ENCODE data around the gene ENO2. TPM values are rescaled to one million over a fixed set of nuclear protein-coding genes. Genes with fewer than 3 reads are reported as not detected.
A peak's percentile ranks its signal among the peaks of the same experiment; 100 is the strongest.

The ENO2 gene
- total and polyA plus RNA-seq, 2 experiments from 2014 or later: 43.5 to 53.5 TPM

DNA sequence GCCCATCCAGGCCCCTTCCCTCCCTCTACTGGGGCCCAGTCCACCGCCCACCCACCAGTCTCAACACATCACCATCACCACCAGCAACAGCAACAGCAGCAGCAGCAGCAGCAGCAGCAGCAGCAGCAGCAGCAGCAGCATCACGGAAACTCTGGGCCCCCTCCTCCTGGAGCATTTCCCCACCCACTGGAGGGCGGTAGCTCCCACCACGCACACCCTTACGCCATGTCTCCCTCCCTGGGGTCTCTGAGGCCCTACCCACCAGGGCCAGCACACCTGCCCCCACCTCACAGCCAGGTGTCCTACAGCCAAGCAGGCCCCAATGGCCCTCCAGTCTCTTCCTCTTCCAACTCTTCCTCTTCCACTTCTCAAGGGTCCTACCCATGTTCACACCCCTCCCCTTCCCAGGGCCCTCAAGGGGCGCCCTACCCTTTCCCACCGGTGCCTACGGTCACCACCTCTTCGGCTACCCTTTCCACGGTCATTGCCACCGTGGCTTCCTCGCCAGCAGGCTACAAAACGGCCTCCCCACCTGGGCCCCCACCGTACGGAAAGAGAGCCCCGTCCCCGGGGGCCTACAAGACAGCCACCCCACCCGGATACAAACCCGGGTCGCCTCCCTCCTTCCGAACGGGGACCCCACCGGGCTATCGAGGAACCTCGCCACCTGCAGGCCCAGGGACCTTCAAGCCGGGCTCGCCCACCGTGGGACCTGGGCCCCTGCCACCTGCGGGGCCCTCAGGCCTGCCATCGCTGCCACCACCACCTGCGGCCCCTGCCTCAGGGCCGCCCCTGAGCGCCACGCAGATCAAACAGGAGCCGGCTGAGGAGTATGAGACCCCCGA lies 22.5 kb downstream of the ENO2 start (continued):
- TF ChIP-seq CREB1 (CRISPR knock-in tag; IDR thresholded peaks at IDR 0.05; ENCODE audit: low read depth) (no peak), JUNB (IDR thresholded peaks at IDR 0.05; ENCODE audit: unreplicated experiment) (no peak)
- TF ChIP-seq, protein P1, sequence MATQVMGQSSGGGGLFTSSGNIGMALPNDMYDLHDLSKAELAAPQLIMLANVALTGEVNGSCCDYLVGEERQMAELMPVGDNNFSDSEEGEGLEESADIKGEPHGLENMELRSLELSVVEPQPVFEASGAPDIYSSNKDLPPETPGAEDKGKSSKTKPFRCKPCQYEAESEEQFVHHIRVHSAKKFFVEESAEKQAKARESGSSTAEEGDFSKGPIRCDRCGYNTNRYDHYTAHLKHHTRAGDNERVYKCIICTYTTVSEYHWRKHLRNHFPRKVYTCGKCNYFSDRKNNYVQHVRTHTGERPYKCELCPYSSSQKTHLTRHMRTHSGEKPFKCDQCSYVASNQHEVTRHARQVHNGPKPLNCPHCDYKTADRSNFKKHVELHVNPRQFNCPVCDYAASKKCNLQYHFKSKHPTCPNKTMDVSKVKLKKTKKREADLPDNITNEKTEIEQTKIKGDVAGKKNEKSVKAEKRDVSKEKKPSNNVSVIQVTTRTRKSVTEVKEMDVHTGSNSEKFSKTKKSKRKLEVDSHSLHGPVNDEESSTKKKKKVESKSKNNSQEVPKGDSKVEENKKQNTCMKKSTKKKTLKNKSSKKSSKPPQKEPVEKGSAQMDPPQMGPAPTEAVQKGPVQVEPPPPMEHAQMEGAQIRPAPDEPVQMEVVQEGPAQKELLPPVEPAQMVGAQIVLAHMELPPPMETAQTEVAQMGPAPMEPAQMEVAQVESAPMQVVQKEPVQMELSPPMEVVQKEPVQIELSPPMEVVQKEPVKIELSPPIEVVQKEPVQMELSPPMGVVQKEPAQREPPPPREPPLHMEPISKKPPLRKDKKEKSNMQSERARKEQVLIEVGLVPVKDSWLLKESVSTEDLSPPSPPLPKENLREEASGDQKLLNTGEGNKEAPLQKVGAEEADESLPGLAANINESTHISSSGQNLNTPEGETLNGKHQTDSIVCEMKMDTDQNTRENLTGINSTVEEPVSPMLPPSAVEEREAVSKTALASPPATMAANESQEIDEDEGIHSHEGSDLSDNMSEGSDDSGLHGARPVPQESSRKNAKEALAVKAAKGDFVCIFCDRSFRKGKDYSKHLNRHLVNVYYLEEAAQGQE (IDR thresholded peaks at IDR 0.05; ENCODE audit: unreplicated experiment): no peak

DNA sequence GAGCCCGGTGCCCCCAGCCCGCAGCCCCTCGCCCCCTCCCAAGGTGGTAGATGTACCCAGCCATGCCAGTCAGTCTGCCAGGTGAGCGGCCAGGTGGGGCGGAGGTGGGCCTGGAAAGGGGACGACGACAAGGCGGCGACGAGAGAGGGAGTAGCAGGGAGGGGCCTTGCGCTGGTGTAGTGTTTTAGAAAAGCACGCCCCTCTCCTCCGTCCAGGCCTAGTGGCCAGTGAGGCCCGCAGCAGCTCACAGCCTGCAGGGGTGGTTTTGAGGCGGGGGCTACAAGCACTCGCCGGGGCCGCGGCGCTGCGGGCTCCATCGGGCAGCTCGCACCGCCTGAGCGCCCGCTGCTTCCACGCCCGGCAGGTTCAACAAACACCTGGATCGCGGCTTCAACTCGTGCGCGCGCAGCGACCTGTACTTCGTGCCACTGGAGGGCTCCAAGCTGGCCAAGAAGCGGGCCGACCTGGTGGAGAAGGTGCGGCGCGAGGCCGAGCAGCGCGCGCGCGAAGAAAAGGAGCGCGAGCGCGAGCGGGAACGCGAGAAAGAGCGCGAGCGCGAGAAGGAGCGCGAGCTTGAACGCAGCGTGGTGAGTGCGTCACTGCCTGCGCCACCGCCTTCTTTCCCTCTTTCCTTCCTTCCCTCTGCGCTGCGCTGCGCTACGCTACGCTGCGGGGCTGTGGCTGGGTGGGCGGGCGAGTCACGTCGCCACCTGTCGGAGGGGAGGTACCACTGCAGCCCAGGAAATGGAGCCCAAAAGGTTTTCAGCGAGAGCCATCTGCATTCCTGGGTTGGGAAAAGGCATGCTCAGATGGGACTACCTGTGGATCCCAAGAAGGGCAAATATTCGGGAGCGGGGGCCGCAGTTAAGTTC lies 23.3 kb downstream of the ENO2 start:
- H3K4me1 ChIP-seq (ENCODE audit: insufficient read depth): peaks cover 10% of the 10 kb centered on the region
- peak overlapping the region; percentile 93 for H3K4me2 ChIP-seq
- Mint-ChIP-seq H3K4me1 (peaks cover 51% of the 10 kb centered on the region), H3K4me3 (peak overlapping the region; percentile 79), H3K9me3 (peaks cover 3% of the 10 kb centered on the region; the same call in 1 of the 3 replicates), H3K36me3 (ENCODE audit: low read depth) (peaks cover 74% of the 10 kb centered on the region), H3K27me3 (ENCODE audit: insufficient read depth, low read depth, poor library complexity) (peaks cover 34% of the 10 kb centered on the region), H3K27ac (peak overlapping the region; percentile 95)
- TF ChIP-seq, protein P2, sequence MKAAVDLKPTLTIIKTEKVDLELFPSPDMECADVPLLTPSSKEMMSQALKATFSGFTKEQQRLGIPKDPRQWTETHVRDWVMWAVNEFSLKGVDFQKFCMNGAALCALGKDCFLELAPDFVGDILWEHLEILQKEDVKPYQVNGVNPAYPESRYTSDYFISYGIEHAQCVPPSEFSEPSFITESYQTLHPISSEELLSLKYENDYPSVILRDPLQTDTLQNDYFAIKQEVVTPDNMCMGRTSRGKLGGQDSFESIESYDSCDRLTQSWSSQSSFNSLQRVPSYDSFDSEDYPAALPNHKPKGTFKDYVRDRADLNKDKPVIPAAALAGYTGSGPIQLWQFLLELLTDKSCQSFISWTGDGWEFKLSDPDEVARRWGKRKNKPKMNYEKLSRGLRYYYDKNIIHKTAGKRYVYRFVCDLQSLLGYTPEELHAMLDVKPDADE (IDR thresholded peaks at IDR 0.05): peak; percentile 90
- TF ChIP-seq NANOG (IDR thresholded peaks at IDR 0.05; ENCODE audit: borderline replicate concordance) (no peak), CREB1 (CRISPR knock-in tag; IDR thresholded peaks at IDR 0.05; ENCODE audit: low read depth) (peak; percentile 96), EZH2phosphoT487 (IDR thresholded peaks at IDR 0.05; ENCODE audit: unreplicated experiment) (no peak), POLR2AphosphoS5 (IDR thresholded peaks at IDR 0.05; ENCODE audit: low read depth) (peak; percentile 94)
- TF ChIP-seq, protein P3, sequence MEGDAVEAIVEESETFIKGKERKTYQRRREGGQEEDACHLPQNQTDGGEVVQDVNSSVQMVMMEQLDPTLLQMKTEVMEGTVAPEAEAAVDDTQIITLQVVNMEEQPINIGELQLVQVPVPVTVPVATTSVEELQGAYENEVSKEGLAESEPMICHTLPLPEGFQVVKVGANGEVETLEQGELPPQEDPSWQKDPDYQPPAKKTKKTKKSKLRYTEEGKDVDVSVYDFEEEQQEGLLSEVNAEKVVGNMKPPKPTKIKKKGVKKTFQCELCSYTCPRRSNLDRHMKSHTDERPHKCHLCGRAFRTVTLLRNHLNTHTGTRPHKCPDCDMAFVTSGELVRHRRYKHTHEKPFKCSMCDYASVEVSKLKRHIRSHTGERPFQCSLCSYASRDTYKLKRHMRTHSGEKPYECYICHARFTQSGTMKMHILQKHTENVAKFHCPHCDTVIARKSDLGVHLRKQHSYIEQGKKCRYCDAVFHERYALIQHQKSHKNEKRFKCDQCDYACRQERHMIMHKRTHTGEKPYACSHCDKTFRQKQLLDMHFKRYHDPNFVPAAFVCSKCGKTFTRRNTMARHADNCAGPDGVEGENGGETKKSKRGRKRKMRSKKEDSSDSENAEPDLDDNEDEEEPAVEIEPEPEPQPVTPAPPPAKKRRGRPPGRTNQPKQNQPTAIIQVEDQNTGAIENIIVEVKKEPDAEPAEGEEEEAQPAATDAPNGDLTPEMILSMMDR (conservative IDR thresholded peaks at IDR 0.05; ENCODE audit: low read depth in 2 of 2): peak; percentile 82 to 95
- H3K36me3 ChIP-seq (ENCODE audit: insufficient read depth): peaks cover 17% of the 10 kb centered on the region
- H3K79me2 ChIP-seq (replicated peaks; ENCODE audit: insufficient read depth): peaks cover 13% of the 10 kb centered on the region
- no peak overlapping the region for H2AFZ ChIP-seq
- H4K20me1 ChIP-seq (replicated peaks; ENCODE audit: insufficient read depth): peaks cover 22% of the 10 kb centered on the region
- peak; percentile 81 for ATAC-seq
- no peaks in the 10 kb centered on the region for H3K9me2 ChIP-seq (ENCODE audit: insufficient read depth)
- peak overlapping the region; percentile 97 for H3K27ac ChIP-seq (ENCODE audit: low read depth)
- peak overlapping the region; percentile 89 for H3K4me3 ChIP-seq
- peaks cover 44% of the 10 kb centered on the region for H3F3A ChIP-seq (replicated peaks; ENCODE audit: low read depth)
- H3K27me3 ChIP-seq (ENCODE audit: insufficient read depth): no peaks in the 10 kb centered on the region
- DNase-seq (ENCODE audit: low spot score): peak; percentile 98

Data from GM23338 (cell line).